Coronary artery (tissue), 2 donors: ENCODE data around the gene MTRFR.
A peak's percentile ranks its signal among the peaks of the same experiment; 100 is the strongest.
"Not testable (repeated sequence)": the region's sequence is repeated elsewhere in the genome, so short reads cannot be mapped to it uniquely, and the experiment has no call there.

Experiments
- DNase-seq: peaks from one replicate; pipeline ENCODE4 v3.0.0-alpha.2; 2017; ENCODE audit warnings: low spot score
- H3K27ac ChIP-seq, 2 donors: fragments of 200-600 bp; sonication (generic); one replicate each; pipeline ENCODE4 v1.5.1; 2016 to 2019
- H3K4me3 ChIP-seq: fragments of 200-600 bp; sonication (generic); 2 replicates; pipeline ENCODE4 v1.5.1; 2016; ENCODE audit warnings: mild to moderate bottlenecking, moderate library complexity
- CTCF ChIP-seq: fragments of 200-600 bp; sonication (generic); IDR thresholded peaks from one replicate; pipeline ENCODE4 v1.5.1; 2019; ENCODE audit warnings: antibody characterized with exemption

MTRFR gene

GRCh38 chr12:123232807-123233504 is at the start of gene MTRFR, which contains the start of gene MPHOSPH9:
Gene MTRFR (plus strand): TSS chr12:123233436. CDS start chr12:123253675, 20,239 bp downstream.
Gene MPHOSPH9 (minus strand): TSS chr12:123233141. CDS start chr12:123230364, 2,777 bp downstream.
- Histone ChIP-seq H3K4me3 (peak within 1 kb of the TSS; percentile 93), H3K27ac (peak within 1 kb of the TSS; percentile 90 to 93)
- no peak for TF ChIP-seq CTCF
- peak; percentile 99 for DNase-seq

DNA sequence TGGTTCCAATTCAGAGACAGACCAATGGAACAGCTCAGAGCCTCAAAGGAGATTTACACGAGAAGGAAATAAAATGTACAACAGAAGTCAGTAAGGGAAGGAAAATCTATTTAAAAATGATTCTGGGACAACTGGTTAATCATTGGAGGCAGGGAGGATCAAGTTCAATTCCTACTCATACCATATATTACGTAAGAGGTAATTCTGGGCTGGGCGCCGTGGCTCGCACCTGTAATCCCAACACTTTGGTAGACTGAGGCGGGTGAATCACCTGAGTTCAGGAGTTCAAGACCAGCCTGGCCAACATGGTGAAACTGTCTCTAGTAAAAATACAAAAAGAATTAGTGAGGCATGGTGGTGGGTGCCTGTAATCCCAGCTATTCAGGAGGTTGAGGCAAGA is 45.6 kb upstream of the MTRFR start:
- H3K4me3 ChIP-seq: no peak overlapping the region
- no peak overlapping the region for H3K27ac ChIP-seq
- no peak for DNase-seq
- TF ChIP-seq CTCF: no peak

- Histone ChIP-seq H3K4me3 (no peak overlapping the region), H3K27ac (no peak overlapping the region)
- TF ChIP-seq CTCF: no peak
- DNase-seq: no peak
Measured at GRCh38 chr12:123199936-123200335, 33.3 kb upstream of the MTRFR start.

DNA sequence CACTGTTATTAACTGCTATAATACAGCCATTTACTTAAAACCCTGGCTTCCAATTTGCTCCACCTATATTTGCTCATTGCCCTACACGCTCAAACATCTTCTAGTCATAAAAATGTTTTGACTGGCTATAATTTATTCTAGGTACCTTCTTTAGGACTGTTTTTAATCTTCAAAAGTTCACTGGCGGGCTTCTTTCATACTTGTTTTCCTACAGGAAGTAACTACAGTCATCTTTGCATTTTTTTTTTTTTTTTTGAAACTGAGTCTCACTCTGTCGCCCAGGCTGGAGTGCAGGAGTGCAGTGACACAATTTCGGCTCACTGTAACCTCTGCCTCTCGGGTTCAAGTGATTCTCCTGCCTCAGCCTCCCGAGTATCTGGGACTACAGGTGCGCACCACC is 32.8 kb upstream of the MTRFR start:
- no peak overlapping the region for H3K4me3 ChIP-seq
- no peak for DNase-seq
- H3K27ac ChIP-seq: no peak overlapping the region
- TF ChIP-seq CTCF: no peak

- not testable (repeated sequence) for DNase-seq, H3K27ac ChIP-seq, H3K4me3 ChIP-seq
Measured at GRCh38 chr12:123206794-123207193, 26.4 kb upstream of the MTRFR start.

DNA sequence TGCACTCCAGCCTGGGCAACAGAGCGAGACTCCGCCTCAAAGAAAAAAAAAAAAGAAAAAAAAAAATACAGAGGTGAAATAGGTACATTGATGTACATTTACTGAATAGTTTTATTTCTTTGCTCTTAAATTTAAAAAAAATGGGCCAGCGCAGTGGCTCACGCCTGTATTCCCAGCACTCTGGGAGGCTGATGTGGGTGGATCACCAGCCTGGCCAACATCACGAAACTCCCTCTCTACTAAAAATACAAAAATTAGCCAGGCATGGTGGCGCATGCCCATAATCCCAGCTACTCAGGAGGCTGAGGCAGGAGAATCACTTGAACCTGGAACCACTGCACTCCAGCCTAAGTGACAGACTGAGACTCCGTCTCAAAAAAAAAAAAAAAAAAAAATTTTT is 25.4 kb upstream of the MTRFR start:
- not testable (repeated sequence) for DNase-seq, H3K27ac ChIP-seq, H3K4me3 ChIP-seq

GRCh38 chr12:123223241-123223668 is 10.0 kb upstream of the MTRFR start:
- no peak for TF ChIP-seq CTCF
- Histone ChIP-seq H3K4me3 (no peak overlapping the region), H3K27ac (no peak overlapping the region)
- DNase-seq: no peak

DNA sequence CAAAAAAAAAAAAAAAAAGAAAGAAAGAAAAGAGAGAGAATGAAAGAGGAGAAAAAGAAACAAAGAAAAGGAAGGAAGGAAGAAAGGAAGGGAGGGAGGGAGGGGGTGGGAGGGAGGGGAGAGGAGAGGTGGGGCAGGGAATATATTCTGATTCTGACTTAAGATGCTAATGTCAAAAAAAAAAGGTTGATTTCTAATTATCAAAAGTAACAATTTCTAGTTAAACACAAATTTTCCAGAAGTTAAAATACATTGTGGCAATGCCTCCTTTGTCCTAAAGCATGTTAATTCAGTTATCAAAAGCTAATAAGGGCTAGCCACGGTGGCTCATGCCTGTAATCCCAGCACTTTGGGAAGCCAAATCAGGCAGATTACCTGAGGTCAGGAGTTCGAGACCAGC is 7.8 kb upstream of the MTRFR start:
- TF ChIP-seq CTCF: no peak
- Histone ChIP-seq H3K27ac (no peak overlapping the region), H3K4me3 (no peak overlapping the region)
- DNase-seq: no peak
